ENCODE data around the gene MARCHF5. TPM values are rescaled to one million over a fixed set of nuclear protein-coding genes. Genes with fewer than 3 reads are reported as not detected.

The MARCHF5 gene
- total and polyA plus RNA-seq, 2 of the 8 experiments (the other 6 are each of a cell fraction or from before 2014, with no cell fraction given), result 8.7 to 26.8 TPM

- Histone ChIP-seq H4K8ac (ENCODE audit: extremely low read depth, insufficient read depth, low read length) (no peak overlapping the region), H2BK12ac (ENCODE audit: low read depth, low read length) (no peak overlapping the region), H4K20me1 (replicated peaks in 1 of 2; ENCODE audit: control insufficient read depth in 1 of 2, insufficient read depth in 2 of 2, low read length in 2 of 2) (no peaks in the 10 kb centered on the region), H3K79me2 (ENCODE audit: control insufficient read depth in 1 of 2, insufficient read depth in 2 of 2, low read length in 2 of 2) (no peaks in the 10 kb centered on the region), H2AK5ac (ENCODE audit: low read depth, low read length) (no peak overlapping the region), H3K4me3 (ENCODE audit: extremely low read depth in 1 of 4, insufficient read depth in 2 of 4, low read depth in 3 of 4, low read length in 4 of 4) (no peak overlapping the region), H3K79me1 (ENCODE audit: low read depth, low read length) (no peaks in the 10 kb centered on the region), H2BK5ac (ENCODE audit: low read depth, low read length) (no peak overlapping the region), H3K9ac (replicated peaks in 1 of 4; ENCODE audit: extremely low read depth in 1 of 4, low read depth in 3 of 4, low read length in 3 of 4) (no peak overlapping the region), H3K23me2 (ENCODE audit: low read depth, low read length) (no peaks in the 10 kb centered on the region), H4K5ac (ENCODE audit: insufficient read length, low read depth, low read length) (no peak overlapping the region), H2AFZ (ENCODE audit: low read length) (no peak overlapping the region), H2BK120ac (replicated peaks; ENCODE audit: low read depth, low read length) (no peak overlapping the region), H3K9me3 (ENCODE audit: insufficient read depth in 2 of 2, low read depth in 1 of 2, low read length in 1 of 2) (no peaks in the 10 kb centered on the region), H3K14ac (ENCODE audit: insufficient read length) (no peak overlapping the region), H2BK15ac (ENCODE audit: low read length) (no peak overlapping the region), H3K23ac (ENCODE audit: insufficient read length) (no peak overlapping the region), H3K4me2 (ENCODE audit: insufficient read depth in 1 of 2, low read depth in 2 of 2, low read length in 2 of 2) (no peak overlapping the region), H4K91ac (replicated peaks; ENCODE audit: insufficient read length, low read length) (no peak overlapping the region), H3K4ac (replicated peaks; ENCODE audit: insufficient read length, low read depth, low read length) (no peak overlapping the region), H2BK20ac (ENCODE audit: low read length) (no peak overlapping the region), H3K27ac (ENCODE audit: low read depth, low read length) (no peak overlapping the region), H3K56ac (replicated peaks; ENCODE audit: insufficient read length, low read depth, low read length) (no peak overlapping the region), H3K4me1 (replicated peaks in 1 of 4; ENCODE audit: control insufficient read depth in 3 of 4, insufficient read depth in 4 of 4, low read length in 3 of 4) (no peaks in the 10 kb centered on the region), H3K27me3 (replicated peaks in 1 of 4; ENCODE audit: control insufficient read depth in 3 of 4, extremely low read depth in 1 of 4, insufficient read depth in 3 of 4, low read length in 3 of 4) (no peaks in the 10 kb centered on the region), H3K18ac (ENCODE audit: extremely low read depth, low read length) (no peak overlapping the region), H3K36me3 (ENCODE audit: control insufficient read depth in 2 of 4, insufficient read depth in 4 of 4, low read length in 3 of 4) (no peaks in the 10 kb centered on the region)
- no peak for DNase-seq (ENCODE audit: low read depth in 1 of 2, low spot score in 2 of 2)
- 94% methylated on average over 2 of the region's 2 CpGs; no CpG with 5 or more reads in 1 of the 2 experiments for WGBS, 2 experiments (ENCODE audit: extremely low coverage in 1 of 2, insufficient coverage in 1 of 2, insufficient read length in 1 of 2, insufficient replicate concordance in 2 of 2, low coverage in 1 of 2, low lambda C conversion rate in 2 of 2, missing lambda C conversion rate in 1 of 2)
- FAIRE-seq, result no peak
- ChIA-PET POLR2A (ENCODE audit: partially characterized antibody) (no interaction called here), CTCF (ENCODE audit: partially characterized antibody) (interaction anchor here (0.8 kb wide), 1 partner anchor 28 kb away, joined by 3 read pairs; the partner anchor contains the start of genes CPEB3 and MARCHF5)
- TF ChIP-seq CBX8 (IDR thresholded peaks at IDR 0.05; ENCODE audit: borderline replicate concordance, low read depth, low read length) (no peak), KDM5A (IDR thresholded peaks at IDR 0.05; ENCODE audit: low read length) (no peak)
These were observed 27.6 kb upstream of the MARCHF5 start for GRCh38 chr10:92263396-92263795.

Data from H1 (cell line).